Measurements from ENCODE around the gene DPH6.
"Not testable (repeated sequence)": the region's sequence is repeated elsewhere in the genome, so short reads cannot be mapped to it uniquely, and the experiment has no call there.

Gene DPH6

DNA sequence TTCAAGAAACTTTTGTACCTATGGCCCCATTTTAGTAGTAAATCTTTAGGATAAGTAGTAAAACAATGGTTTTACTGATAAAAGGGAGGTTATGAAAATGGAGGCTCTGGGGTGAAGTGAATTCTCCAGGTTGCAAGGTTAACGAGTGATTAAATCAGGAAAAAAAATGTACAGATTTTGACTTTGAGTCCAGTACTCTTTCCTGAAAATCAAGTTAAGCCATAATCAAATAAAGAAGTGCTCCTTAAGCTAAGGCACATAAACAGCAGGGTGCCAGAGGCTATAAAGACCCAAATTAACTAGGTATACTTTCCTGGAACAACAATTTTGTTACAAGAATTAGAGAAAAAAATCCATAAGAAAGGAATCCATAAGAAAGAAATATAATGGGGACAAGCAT lies 114.7 kb downstream of the DPH6 start:
- no peak for DNase-seq

- DNase-seq = no peak
These were observed 115.7 kb downstream of the DPH6 start for GRCh38 chr15:35430301-35430700.

- DNase-seq = no peak
These were observed 118.5 kb downstream of the DPH6 start for GRCh38 chr15:35427496-35427895.

- DNase-seq = no peak
These were observed 118.9 kb downstream of the DPH6 start for GRCh38 chr15:35427091-35427490.

GRCh38 chr15:35410775-35411174 lies 135.2 kb downstream of the DPH6 start:
- DNase-seq = no peak

DNA sequence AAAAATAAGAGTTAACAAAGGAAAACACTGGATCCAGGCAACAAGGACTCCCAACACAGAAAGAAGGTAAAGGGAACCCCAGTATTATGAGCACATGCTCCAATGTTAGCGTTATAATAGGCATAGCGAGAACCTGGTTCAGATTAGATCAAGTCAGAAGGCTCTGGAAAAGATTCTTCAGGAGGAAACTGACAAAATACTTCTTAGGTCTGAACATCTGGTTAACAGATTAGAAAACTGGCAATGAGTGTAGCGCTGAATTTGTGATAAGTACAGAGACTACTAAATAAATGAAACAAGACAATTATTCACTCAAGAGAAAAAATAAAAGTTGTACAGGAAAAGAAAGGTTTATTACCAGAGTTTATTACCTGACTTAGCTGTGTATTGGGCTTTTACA lies 146.1 kb downstream of the DPH6 start:
- DNase-seq = no peak

DNA sequence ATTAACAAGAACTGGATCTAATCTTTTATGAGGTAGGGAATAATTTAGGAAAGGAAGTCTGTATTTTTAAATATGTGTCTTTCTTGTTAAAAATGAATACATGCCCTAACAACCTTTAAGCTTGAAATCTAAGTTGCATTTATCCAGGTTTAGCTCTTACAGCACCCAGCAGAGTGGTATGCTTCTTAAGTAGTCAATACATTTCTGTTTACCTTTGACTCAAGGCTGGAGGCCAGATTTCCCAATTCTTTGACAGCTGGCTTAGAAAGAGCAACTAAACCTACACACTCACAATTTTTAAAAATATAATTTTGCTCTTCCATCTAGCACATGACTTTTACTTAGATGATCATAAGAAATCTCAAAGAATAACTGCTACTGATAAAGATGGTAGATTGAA lies 148.9 kb downstream of the DPH6 start:
- DNase-seq = no peak

DNA sequence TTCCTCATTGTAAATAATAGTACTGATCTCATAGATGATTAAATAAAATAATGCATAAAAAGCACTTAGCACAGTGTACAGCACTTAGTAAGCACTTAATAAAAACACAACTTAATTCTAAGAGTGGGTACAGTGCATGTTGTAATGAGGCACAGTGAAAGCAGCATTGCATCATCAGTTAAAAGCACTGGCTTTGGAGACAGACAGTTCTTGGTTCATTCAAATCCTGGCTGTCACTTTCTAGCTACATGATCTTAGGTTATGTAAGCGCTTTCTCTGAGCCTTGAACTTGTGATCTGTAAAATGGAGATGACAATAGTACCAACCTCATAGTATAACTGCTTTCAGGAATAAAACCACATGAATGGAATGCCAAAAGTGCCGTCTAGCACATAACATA lies 151.5 kb downstream of the DPH6 start:
- no peak for DNase-seq

GRCh38 chr15:35393398-35393797 lies 152.6 kb downstream of the DPH6 start:
- DNase-seq = no peak

DNA sequence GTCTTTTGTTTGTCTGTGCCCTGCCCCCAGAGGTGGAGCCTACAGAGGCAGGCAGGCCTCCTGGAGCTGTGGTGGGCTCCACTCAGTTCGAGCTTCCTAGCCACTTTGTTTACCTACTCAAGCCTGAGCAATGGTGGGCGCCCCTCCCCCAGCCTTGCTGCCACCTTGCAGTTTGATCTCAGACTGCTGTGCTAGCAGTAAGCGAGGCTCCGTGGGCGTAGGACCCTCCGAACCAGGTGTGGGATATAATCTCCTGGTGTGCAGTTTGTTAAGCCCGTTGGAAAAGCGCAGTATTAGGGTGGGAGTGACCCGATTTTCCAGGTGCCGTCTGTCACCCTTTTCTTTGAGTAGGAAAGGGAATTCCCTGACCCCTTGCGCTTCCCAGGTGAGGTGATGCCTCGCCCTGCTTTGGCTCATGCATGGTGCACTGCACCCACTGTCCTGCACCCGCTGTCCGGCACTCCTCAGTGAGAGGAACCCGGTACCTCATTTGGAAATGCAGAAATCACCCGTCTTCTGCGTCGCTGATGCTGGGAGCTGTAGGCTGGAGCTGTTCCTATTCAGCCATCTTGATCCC lies 154.5 kb downstream of the DPH6 start:
- not testable (repeated sequence) for DNase-seq

DNA sequence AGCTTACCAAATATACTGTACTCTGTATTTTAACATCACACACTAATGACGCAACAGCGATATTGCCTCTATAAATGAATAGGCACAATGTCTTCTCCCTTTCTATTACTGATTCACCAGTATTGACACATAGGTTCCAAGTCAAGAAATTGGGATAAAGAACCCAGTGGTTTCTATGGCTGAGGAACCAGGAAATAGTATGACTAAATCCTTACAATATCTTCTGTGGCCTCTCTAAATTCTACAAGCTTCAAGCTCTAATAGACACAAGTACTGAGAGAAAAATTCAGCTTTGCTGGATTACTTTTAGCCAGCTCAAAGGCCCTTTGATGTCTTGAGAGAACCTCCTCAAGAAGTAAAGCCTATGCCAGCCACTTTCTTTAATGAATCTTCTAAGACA lies 162.5 kb downstream of the DPH6 start:
- DNase-seq = no peak

- no peak for DNase-seq
These were observed 164.6 kb downstream of the DPH6 start for GRCh38 chr15:35381328-35381727.

GRCh38 chr15:35379972-35380371 lies 166.0 kb downstream of the DPH6 start:
- DNase-seq = no peak

DNA sequence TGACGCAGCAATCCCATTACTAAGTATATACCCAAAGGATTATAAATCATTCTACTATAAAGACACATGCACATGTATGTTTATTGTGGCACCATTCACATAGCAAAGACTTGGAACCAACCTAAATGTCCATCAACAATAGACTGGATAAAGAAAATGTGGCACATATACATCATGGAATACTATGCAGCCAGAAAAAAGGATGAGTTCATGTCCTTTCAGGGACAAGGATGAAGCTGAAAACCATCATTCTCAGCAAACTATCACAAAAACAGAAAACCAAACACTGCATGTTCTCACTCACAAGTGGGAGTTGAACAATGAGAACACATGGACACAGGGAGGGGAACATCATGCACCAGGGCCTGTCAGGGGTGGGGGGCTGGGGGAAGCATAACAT lies 167.5 kb downstream of the DPH6 start:
- not testable (repeated sequence) for DNase-seq

- DNase-seq = no peak
These were observed 169.3 kb downstream of the DPH6 start for GRCh38 chr15:35376707-35377106.

- no peak for DNase-seq
These were observed 171.3 kb downstream of the DPH6 start for GRCh38 chr15:35374661-35375060.

DNA sequence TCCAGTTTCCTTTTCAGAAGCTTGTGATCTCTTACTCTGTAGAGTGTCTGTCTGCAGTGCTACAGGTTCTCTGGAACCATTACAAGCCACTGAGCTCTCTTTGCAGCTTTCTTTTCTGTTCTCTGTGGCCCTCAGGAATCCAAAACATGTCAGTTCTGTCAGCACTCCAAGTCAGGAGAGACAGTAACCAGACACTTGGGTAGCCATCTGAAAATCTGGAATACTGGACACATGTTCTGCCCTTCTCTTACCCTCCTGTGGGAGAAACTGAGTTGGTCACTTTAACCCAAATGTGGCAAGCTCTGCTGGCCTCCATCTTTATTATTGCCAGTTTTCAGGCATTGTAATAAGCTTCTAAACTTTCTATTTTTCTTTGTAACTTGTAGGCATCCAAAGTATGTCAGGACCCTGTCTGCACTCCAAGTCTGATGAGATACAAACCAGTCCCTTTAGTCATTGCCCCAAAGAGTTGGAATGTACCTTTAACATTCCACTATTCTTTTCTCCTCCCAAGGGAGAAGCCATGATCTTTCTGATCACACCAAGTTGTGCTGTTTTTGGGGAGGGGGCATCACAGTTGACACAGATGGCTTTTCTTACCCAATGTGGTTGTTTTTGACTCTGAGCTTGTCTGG lies 183.7 kb downstream of the DPH6 start:
- DNase-seq = no peak

GRCh38 chr15:35358824-35359223 lies 187.1 kb downstream of the DPH6 start:
- no peak for DNase-seq

DNA sequence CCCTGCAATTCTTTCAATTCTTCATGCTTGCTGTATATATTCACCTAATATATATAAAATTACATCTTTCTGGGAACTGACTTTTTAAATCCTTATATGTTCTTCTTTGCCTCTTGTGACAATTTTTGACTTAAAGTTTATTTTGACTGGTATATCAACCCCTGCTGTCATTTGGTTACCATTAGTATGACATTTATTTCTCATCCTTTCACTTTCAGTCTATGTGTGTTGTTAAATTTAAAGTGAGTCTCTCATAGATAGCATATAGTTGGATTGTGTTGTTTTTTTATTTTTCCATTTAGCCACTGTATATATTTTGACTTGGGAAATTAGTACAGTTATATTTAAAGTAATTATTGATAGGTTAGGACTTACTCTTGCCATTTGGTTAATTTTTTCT lies 194.9 kb downstream of the DPH6 start:
- no peak for DNase-seq

GRCh38 chr15:35349916-35350315 lies 196.0 kb downstream of the DPH6 start:
- DNase-seq = no peak

- no peak for DNase-seq
These were observed 215.0 kb downstream of the DPH6 start for GRCh38 chr15:35330916-35331315.

DNA sequence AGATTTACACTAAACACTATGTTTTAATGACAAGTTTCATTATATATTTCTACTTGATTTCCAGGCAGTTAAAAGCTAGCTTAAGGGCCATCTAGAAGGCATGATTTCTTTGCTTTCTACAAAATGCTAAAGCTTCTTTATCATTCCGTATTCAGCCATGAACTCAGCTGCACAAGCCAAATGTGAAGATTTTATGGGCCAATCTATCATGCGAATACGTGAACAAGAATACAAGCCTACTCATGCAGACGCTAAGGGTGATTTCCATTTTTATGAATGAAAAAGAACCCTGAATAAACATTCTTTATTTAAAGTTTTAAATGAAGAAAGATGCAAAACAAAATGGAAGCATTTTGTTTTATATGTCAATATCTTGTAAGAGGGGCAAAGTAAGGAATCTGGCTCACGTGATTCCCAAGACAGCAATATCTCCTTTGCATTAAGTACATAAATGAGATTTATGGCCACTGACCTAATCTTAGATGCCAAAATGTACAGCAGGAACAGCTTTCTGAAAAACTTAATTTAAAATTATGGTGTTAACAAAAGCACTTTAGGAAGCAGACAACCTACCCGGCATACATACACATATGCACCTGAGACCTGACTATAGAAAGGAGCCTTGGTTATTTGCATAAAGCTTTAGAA lies 215.8 kb downstream of the DPH6 start:
- no peak for DNase-seq

- no peak for DNase-seq
These were observed 216.4 kb downstream of the DPH6 start for GRCh38 chr15:35329521-35329961.

- DNase-seq = not testable (repeated sequence)
These were observed 217.1 kb downstream of the DPH6 start for GRCh38 chr15:35328836-35329235.

DNA sequence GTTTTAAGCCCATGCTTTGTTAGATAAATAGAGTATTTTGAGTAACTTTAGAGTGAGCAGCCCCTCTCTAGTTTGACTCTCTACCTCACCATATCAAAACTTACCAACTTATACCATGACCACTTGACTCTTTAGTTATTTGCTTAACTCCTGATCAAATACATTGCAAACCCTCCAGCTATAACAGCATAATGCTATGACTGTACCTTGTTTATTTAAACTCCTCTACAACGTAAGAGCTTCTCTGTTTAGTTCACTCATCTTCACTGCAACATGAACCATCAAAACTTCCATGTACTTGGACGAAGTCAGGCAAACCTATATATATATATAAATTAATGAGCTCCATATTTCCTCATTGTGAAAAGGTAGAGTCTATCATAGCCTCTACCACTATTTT lies 218.2 kb downstream of the DPH6 start:
- DNase-seq = no peak

All from GDM1 (cell line).